Dermis blood vessel endothelial cell (primary cell): ENCODE results near the gene ASTN1. TPM values are rescaled to one million over a fixed set of nuclear protein-coding genes. Genes with fewer than 3 reads are reported as not detected.

Experiments used
- DNase-seq: peaks from one replicate; pipeline ENCODE4 v3.0.0; 2010
- total RNA-seq: library from RNA; depleted of rRNA; stranded (reverse); fragments of >200 nt; gene quantifications from 2 replicates; pipeline ENCODE4 v1.2.3, GENCODE V29; 2014

Gene ASTN1
- total RNA-seq, 1 donor from 2014 or later: not detected

GRCh38 chr1:177024623-177025022 lies 139.9 kb downstream of the ASTN1 start:
- no peak for DNase-seq

GRCh38 chr1:177023726-177024125 lies 140.8 kb downstream of the ASTN1 start:
- no peak for DNase-seq

GRCh38 chr1:177023249-177023648 lies 141.3 kb downstream of the ASTN1 start:
- DNase-seq: no peak

- DNase-seq: no peak
Measured at GRCh38 chr1:177021687-177022086, 142.8 kb downstream of the ASTN1 start.

GRCh38 chr1:177020851-177021589 lies 143.5 kb downstream of the ASTN1 start:
- DNase-seq: no peak

GRCh38 chr1:177017287-177017852 lies 147.1 kb downstream of the ASTN1 start:
- no peak for DNase-seq

GRCh38 chr1:177014325-177014724 lies 150.2 kb downstream of the ASTN1 start:
- no peak for DNase-seq

- no peak for DNase-seq
Measured at GRCh38 chr1:177012342-177012925, 152.1 kb downstream of the ASTN1 start.

GRCh38 chr1:177011508-177011907 lies 153.0 kb downstream of the ASTN1 start:
- no peak for DNase-seq

GRCh38 chr1:177010211-177010825 lies 154.2 kb downstream of the ASTN1 start:
- no peak for DNase-seq

- DNase-seq: no peak
Measured at GRCh38 chr1:177008653-177009052, 155.9 kb downstream of the ASTN1 start.

- DNase-seq: no peak
Measured at GRCh38 chr1:177007437-177008161, 156.9 kb downstream of the ASTN1 start.

GRCh38 chr1:177002891-177003290 lies 161.6 kb downstream of the ASTN1 start:
- no peak for DNase-seq

GRCh38 chr1:177001556-177001955 lies 163.0 kb downstream of the ASTN1 start:
- no peak for DNase-seq

GRCh38 chr1:176998183-176998795 lies 166.2 kb downstream of the ASTN1 start:
- no peak for DNase-seq

GRCh38 chr1:176996456-176997090 lies 167.9 kb downstream of the ASTN1 start:
- no peak for DNase-seq

GRCh38 chr1:176994931-176995596 lies 169.4 kb downstream of the ASTN1 start:
- DNase-seq: no peak

GRCh38 chr1:176993587-176993986 lies 170.9 kb downstream of the ASTN1 start:
- no peak for DNase-seq

- no peak for DNase-seq
Measured at GRCh38 chr1:176989754-176990153, 174.8 kb downstream of the ASTN1 start.

GRCh38 chr1:176989023-176989422 lies 175.5 kb downstream of the ASTN1 start:
- DNase-seq: no peak

- DNase-seq: no peak
Measured at GRCh38 chr1:176987016-176987415, 177.5 kb downstream of the ASTN1 start.
